ENCODE measurements around the gene USP21.

- no peak for TF ChIP-seq CTCF (IDR thresholded peaks at IDR 0.05)
- no peak for TF ChIP-seq POLR2A (IDR thresholded peaks at IDR 0.05)
These were observed 15.6 kb downstream of the USP21 start for GRCh38 chr1:161174911-161175310.
